Heart right ventricle (tissue), 16 donors: ENCODE measurements around the gene SAMD15. TPM values are rescaled to one million over a fixed set of nuclear protein-coding genes. Genes with fewer than 3 reads are reported as not detected.

Experiments used
- ATAC-seq, 8 donors: fragments of 200-7000 bp; cut with Tn5 transposase; one replicate each; pipeline ENCODE4 v1.9.1; 2020; ENCODE audit warnings: mild to moderate bottlenecking in 8 of 8, moderate library complexity in 8 of 8, moderate number of reproducible peaks in 1 of 8
- DNase-seq, 2 donors: peaks; one replicate each; pipeline ENCODE4 v3.0.0-alpha.2; 2020
- H3K27ac ChIP-seq, 10 donors: fragments of 200-600 bp; sonication (generic) in 2 of 10; one replicate each; pipeline versions ENCODE4 v1.5.0 to v1.8.0; 2020 to 2022; ENCODE audit warnings: mild to moderate bottlenecking in 3 of 10
- H3K27me3 ChIP-seq, 7 donors: fragments of 200-600 bp; one replicate each; pipeline ENCODE4 v1.8.0; 2021 to 2022; ENCODE audit warnings: mild to moderate bottlenecking in 2 of 7
- H3K36me3 ChIP-seq, 9 donors: fragments of 200-600 bp; sonication (generic) in 1 of 9; one replicate each; pipeline versions ENCODE4 v1.5.0 to v1.8.0; 2020 to 2022; ENCODE audit warnings: mild to moderate bottlenecking in 2 of 9
- H3K4me1 ChIP-seq, 9 donors: fragments of 200-600 bp; sonication (generic) in 1 of 9; one replicate each; pipeline versions ENCODE4 v1.5.0 to v1.8.0; 2020 to 2022; ENCODE audit warnings: mild to moderate bottlenecking in 4 of 9
- H3K4me3 ChIP-seq, 10 donors: fragments of 200-600 bp; sonication (generic) in 2 of 10; one replicate each; pipeline versions ENCODE4 v1.5.0 to v1.8.0; 2020 to 2022; ENCODE audit warnings: mild to moderate bottlenecking in 7 of 10, moderate library complexity in 2 of 10
- H3K9me3 ChIP-seq, 11 donors: fragments of 200-600 bp in 10 of 11; sonication (generic) in 2 of 11; one replicate each; pipeline versions ENCODE4 v1.5.0 to v1.8.0; 2013 to 2022; ENCODE audit warnings: mild to moderate bottlenecking in 2 of 11, control low read depth in 1 of 11, moderate library complexity in 1 of 11
- CTCF ChIP-seq, 9 donors: fragments of 200-600 bp; sonication (generic) in 2 of 9; IDR thresholded peaks; one replicate each; pipeline versions ENCODE4 v1.5.0 to v1.8.0; 2021 to 2022; ENCODE audit warnings: antibody characterized with exemption in 9 of 9, mild to moderate bottlenecking in 5 of 9, moderate library complexity in 1 of 9
- WGBS, 2 donors: extraction: QIAGEN DNeasy Blood & Tissue Kit; methylation state at CpG; one replicate each; pipeline ENCODE4 v1.1.7; 2013; ENCODE audit warnings: inconsistent platforms in 1 of 2; 5-methylcytosine and 5-hydroxymethylcytosine counted together
- intact Hi-C, 10 donors: fragments of 100-400 bp; cut with DNase I; formaldehyde crosslinking; loops; one replicate each; pipeline versions ENCODE4 v1.11.1 to v1.14.2; 2022
- polyA plus RNA-seq, 2 donors: library from polyadenylated mRNA; stranded (reverse); fragments of 200-250 nt; gene quantifications; one replicate each; pipeline ENCODE4 v1.2.3, GENCODE V29; 2013
- total RNA-seq, 10 donors: library from RNA; stranded (reverse); fragmentation: NEBNext Ultra II Directional in 3 of 10; extraction: Animal tissue kit (Norgen Biotek cat#: 25700) in 3 of 10; gene quantifications; one replicate each; pipeline versions ENCODE4 v1.2.1 to v1.2.4, GENCODE V29; 2021 to 2023
- donor health status: Arrhythmogenic right ventricular cardiomyopathy.
- donor health status: ischemic (EF 13 %, LVEDD 7.1; RV severe dilation, severe dysfunction).
- donor health status: healthy with polysubstance abuse.
- donor health status: DM: no; HTN: yes; CAD: no.
- donor health status: DM: no; HTN: no; CAD: no.
- donor health status: ischemic (EF 25% LVEDD 6.9; RV normal size, moderate dysfunction).
- donor health status: ischemic (EF 25% LVEDD 5.7; RV mildly dilated, moderate dysfunction).
- donor health status: healthy.
- donor health status: DM: yes; HTN: yes; CAD: no.
- donor health status: Ischemic cardiomyopathy.
- donor health status: ischemic (EF 35%, LVEDD 5.7; RV mildly dilated, moderate dysfunction).
- donor health status: nonischemic (EF 11% LVEDD 7.7; RV severe dilation, severe dysfunction).
- donor health status: DM: yes; HTN: yes; CAD: no.
- donor health status: PGD.
- donor health status: ischemic (EF 29% LVEDD 5.4; RV normal size, mild dysfunction).
- donor health status: nonischemic (EF 23%, LVEDD 6.1; RV moderate dilation, normal function).

The SAMD15 gene
- total and polyA plus RNA-seq, 12 donors: 0.13 to 0.30 (median 0.20) TPM; not detected in 2

GRCh38 chr14:77426396-77426795 lies 49.2 kb downstream of the SAMD15 start:
- Histone ChIP-seq H3K4me1 (no peaks in the 10 kb centered on the region), H3K36me3 (peaks cover 0 to 100% (median 63%) of the 10 kb centered on the region in 9 donors), H3K9me3 (no peaks in the 10 kb centered on the region), H3K4me3 (no peak overlapping the region), H3K27ac (no peak overlapping the region), H3K27me3 (no peaks in the 10 kb centered on the region)
- ATAC-seq (no peak), DNase-seq (no peak)
- 95% methylated on average over 3 of the region's 3 CpGs for WGBS, 2 donors
- intact Hi-C loops: no loop called here
- no peak for TF ChIP-seq CTCF (IDR thresholded peaks at IDR 0.05)

- no peaks in the 10 kb centered on the region for H3K27me3 ChIP-seq
- H3K27ac ChIP-seq: no peak overlapping the region
- ATAC-seq (no peak), DNase-seq (no peak)
- no peak for TF ChIP-seq CTCF (IDR thresholded peaks at IDR 0.05)
- H3K9me3 ChIP-seq: no peaks in the 10 kb centered on the region
- no peaks in the 10 kb centered on the region for H3K4me1 ChIP-seq
- 95 to 97% methylated on average over 3 of the region's 3 CpGs for WGBS, 2 donors
- H3K4me3 ChIP-seq: no peak overlapping the region
- intact Hi-C loops: no loop called here
- peaks cover 0 to 100% (median 59%) of the 10 kb centered on the region in 9 donors for H3K36me3 ChIP-seq
Measured at GRCh38 chr14:77436042-77436441, 58.9 kb downstream of the SAMD15 start.

GRCh38 chr14:77438596-77438995 lies 61.4 kb downstream of the SAMD15 start:
- TF ChIP-seq CTCF (IDR thresholded peaks at IDR 0.05): no peak
- H3K9me3 ChIP-seq: no peaks in the 10 kb centered on the region
- 98% methylated on average over 1 of the region's 1 CpG for WGBS, 2 donors
- peaks cover 0 to 100% (median 64%) of the 10 kb centered on the region in 9 donors for H3K36me3 ChIP-seq
- H3K27ac ChIP-seq: no peak overlapping the region
- no peak for DNase-seq
- no peak overlapping the region for H3K4me3 ChIP-seq
- no peaks in the 10 kb centered on the region for H3K27me3 ChIP-seq
- intact Hi-C loops: no loop called here
- ATAC-seq: no peak
- peaks cover 0 to 15% (median 0%) of the 10 kb centered on the region in 9 donors for H3K4me1 ChIP-seq

- intact Hi-C loops: no loop called here
- H3K36me3 ChIP-seq: peaks cover 0 to 100% (median 64%) of the 10 kb centered on the region in 9 donors
- no peaks in the 10 kb centered on the region for H3K27me3 ChIP-seq
- H3K9me3 ChIP-seq: no peaks in the 10 kb centered on the region
- 92 to 93% methylated on average over 4 of the region's 4 CpGs for WGBS, 2 donors
- DNase-seq (no peak), ATAC-seq (no peak)
- TF ChIP-seq CTCF (IDR thresholded peaks at IDR 0.05): no peak
- no peak overlapping the region for H3K27ac ChIP-seq
- H3K4me3 ChIP-seq: no peak overlapping the region
- peaks cover 0 to 15% (median 0%) of the 10 kb centered on the region in 9 donors for H3K4me1 ChIP-seq
Measured at GRCh38 chr14:77439861-77440260, 62.7 kb downstream of the SAMD15 start.

Other genes with a start within 250 kb of the SAMD15 start
- gene ZDHHC22, start 235.6 kb upstream of the SAMD15 start, total RNA-seq: under 1 TPM in 1 of 10 donors, not detected in 9; 0.09 TPM
- not detected for gene ZDHHC22, start 235.6 kb upstream of the SAMD15 start, polyA plus RNA-seq
- gene TMEM63C, start 195.6 kb upstream of the SAMD15 start, total RNA-seq: 1 to 10 TPM in 2 of 10 donors, under 1 TPM in 8; 0.08 to 7.2 (median 0.53) TPM
- gene TMEM63C, start 195.6 kb upstream of the SAMD15 start, polyA plus RNA-seq: 1 to 10 TPM in 1 of 2 donors, under 1 TPM in 1; under 0.01 to 1.5 TPM
- gene NGB, start 106.2 kb upstream of the SAMD15 start, total RNA-seq: not detected
- gene NGB, start 106.2 kb upstream of the SAMD15 start, polyA plus RNA-seq: not detected
- gene POMT2, start 56.5 kb upstream of the SAMD15 start, total RNA-seq: 10 to 100 TPM; 10.5 to 23.4 (median 17.6) TPM
- gene POMT2, start 56.5 kb upstream of the SAMD15 start, polyA plus RNA-seq: 10 to 100 TPM; 13.5 to 15.8 TPM
- 10 to 100 TPM; 10.7 to 20.5 (median 16.0) TPM for gene GSTZ1, start 56.3 kb upstream of the SAMD15 start, total RNA-seq
- gene GSTZ1, start 56.3 kb upstream of the SAMD15 start, polyA plus RNA-seq: 10 to 100 TPM; 14.5 to 17.3 TPM
- 1 to 10 TPM; 4.4 to 8.7 (median 7.1) TPM for gene TMED8, start 285 bp upstream of the SAMD15 start, total RNA-seq
- 1 to 10 TPM; 1.8 TPM for gene TMED8, start 285 bp upstream of the SAMD15 start, polyA plus RNA-seq
- under 1 TPM in 5 of 10 donors, not detected in 5; 0.12 to 0.40 (median 0.30) TPM for gene NOXRED1, start 46.1 kb downstream of the SAMD15 start, total RNA-seq
- gene NOXRED1, start 46.1 kb downstream of the SAMD15 start, polyA plus RNA-seq: under 1 TPM in 1 of 2 donors, not detected in 1; 0.04 TPM
- 10 to 100 TPM in 9 of 10 donors, 1 to 10 TPM in 1; 8.1 to 18.7 (median 14.7) TPM for gene VIPAS39, start 80.2 kb downstream of the SAMD15 start, total RNA-seq
- 10 to 100 TPM in 1 of 2 donors, 1 to 10 TPM in 1; 8.0 to 10.4 TPM for gene VIPAS39, start 80.2 kb downstream of the SAMD15 start, polyA plus RNA-seq
- 100 to 1,000 TPM; 107 to 193 (median 166) TPM for gene AHSA1, start 80.7 kb downstream of the SAMD15 start, total RNA-seq
- gene AHSA1, start 80.7 kb downstream of the SAMD15 start, polyA plus RNA-seq: 100 to 1,000 TPM in 1 of 2 donors, 10 to 100 TPM in 1; 88.2 to 247 TPM
- not detected for gene ISM2, start 121.4 kb downstream of the SAMD15 start, total RNA-seq
- not detected for gene ISM2, start 121.4 kb downstream of the SAMD15 start, polyA plus RNA-seq
- 10 to 100 TPM in 8 of 10 donors, 1 to 10 TPM in 2; 8.3 to 23.5 (median 13.3) TPM for gene SPTLC2, start 239.3 kb downstream of the SAMD15 start, total RNA-seq
- gene SPTLC2, start 239.3 kb downstream of the SAMD15 start, polyA plus RNA-seq: 1 to 10 TPM; 4.7 to 6.5 TPM